ENCODE measurements around the gene DNMBP.
"Not testable (repeated sequence)": the region's sequence is repeated elsewhere in the genome, so short reads cannot be mapped to it uniquely, and the experiment has no call there.

Gene DNMBP

GRCh38 chr10:99983280-99983988, 26.3 kb downstream of the DNMBP start:
- peak; percentile 8 for DNase-seq

- DNase-seq, result no peak
These were observed 27.0 kb downstream of the DNMBP start for GRCh38 chr10:99982728-99983127.

GRCh38 chr10:99981581-99982199, 28.1 kb downstream of the DNMBP start:
- no peak for DNase-seq

GRCh38 chr10:99979066-99979685, 30.6 kb downstream of the DNMBP start:
- DNase-seq, result no peak

GRCh38 chr10:99977916-99978315, 31.8 kb downstream of the DNMBP start:
- no peak for DNase-seq

- DNase-seq, result no peak
These were observed 32.7 kb downstream of the DNMBP start for GRCh38 chr10:99976886-99977665.

GRCh38 chr10:99975942-99976809, 33.6 kb downstream of the DNMBP start:
- no peak for DNase-seq

- DNase-seq, result no peak
These were observed 34.5 kb downstream of the DNMBP start for GRCh38 chr10:99975106-99975829.

GRCh38 chr10:99973190-99973589, 36.6 kb downstream of the DNMBP start:
- no peak for DNase-seq

GRCh38 chr10:99967961-99968360, 41.8 kb downstream of the DNMBP start:
- DNase-seq, result no peak

- DNase-seq, result no peak
These were observed 43.4 kb downstream of the DNMBP start for GRCh38 chr10:99966306-99966705.

GRCh38 chr10:99965700-99966099, 44.0 kb downstream of the DNMBP start:
- DNase-seq, result no peak

- DNase-seq, result no peak
These were observed 45.0 kb downstream of the DNMBP start for GRCh38 chr10:99964791-99965190.

- not testable (repeated sequence) for DNase-seq
These were observed 46.1 kb downstream of the DNMBP start for GRCh38 chr10:99963467-99964165.

GRCh38 chr10:99958806-99959205, 50.9 kb downstream of the DNMBP start:
- no peak for DNase-seq

- DNase-seq, result no peak
These were observed 51.4 kb downstream of the DNMBP start for GRCh38 chr10:99958302-99958701.

- DNase-seq, result not testable (repeated sequence)
These were observed 56.2 kb downstream of the DNMBP start for GRCh38 chr10:99953510-99953909.

- DNase-seq, result no peak
These were observed 56.9 kb downstream of the DNMBP start for GRCh38 chr10:99952799-99953198.

- not testable (repeated sequence) for DNase-seq
These were observed 63.7 kb downstream of the DNMBP start for GRCh38 chr10:99946051-99946450.

- DNase-seq, result no peak
These were observed 64.5 kb downstream of the DNMBP start for GRCh38 chr10:99945263-99945662.

GRCh38 chr10:99944860-99945259, 64.9 kb downstream of the DNMBP start:
- no peak for DNase-seq

Data from GDM1 (cell line).